Endothelial cell (in vitro differentiated cells): ENCODE measurements around the gene GRIK5. TPM values are rescaled to one million over a fixed set of nuclear protein-coding genes. Genes with fewer than 3 reads are reported as not detected.

Source experiments
- DNase-seq: peaks from one replicate; pipeline ENCODE4 v3.0.0; 2021; ENCODE audit warnings: low spot score
- H3K27ac Mint-ChIP-seq: one replicate; pipeline ENCODE4 v1.8.0; 2021; ENCODE audit warnings: mixed read lengths, inconsistent platforms; ENCODE audit not compliant: unreplicated experiment
- H3K27me3 Mint-ChIP-seq: one replicate; pipeline ENCODE4 v1.8.0; 2021; ENCODE audit warnings: mild to moderate bottlenecking, moderate library complexity, mixed read lengths, inconsistent platforms; ENCODE audit not compliant: unreplicated experiment
- H3K36me3 Mint-ChIP-seq: one replicate; pipeline ENCODE4 v1.8.0; 2021; ENCODE audit warnings: mild to moderate bottlenecking, low read depth, mixed read lengths, inconsistent platforms; ENCODE audit not compliant: unreplicated experiment
- H3K4me1 Mint-ChIP-seq: one replicate; pipeline ENCODE4 v1.8.0; 2021; ENCODE audit warnings: mild to moderate bottlenecking, mixed read lengths, inconsistent platforms; ENCODE audit not compliant: unreplicated experiment
- H3K4me3 Mint-ChIP-seq: one replicate; pipeline ENCODE4 v1.8.0; 2021; ENCODE audit warnings: mild to moderate bottlenecking, mixed read lengths, inconsistent platforms; ENCODE audit not compliant: unreplicated experiment
- H3K9me3 Mint-ChIP-seq: one replicate; pipeline ENCODE4 v1.8.0; 2021; ENCODE audit warnings: mixed read lengths, inconsistent platforms; ENCODE audit not compliant: unreplicated experiment
- CTCF ChIP-seq: fragments of 200-600 bp; sonication (generic); IDR thresholded peaks from one replicate; pipeline ENCODE4 v1.5.0; 2021; ENCODE audit warnings: antibody characterized with exemption; ENCODE audit not compliant: unreplicated experiment
- total RNA-seq: library from RNA; stranded (reverse); fragmentation: NEBNext Ultra II Directional; extraction: Animal tissue kit (Norgen Biotek cat#: 25700); gene quantifications from one replicate; pipeline ENCODE4 v1.2.1, GENCODE V29; 2021; ENCODE audit not compliant: unreplicated experiment

The GRIK5 gene
- total RNA-seq, 1 donor from 2014 or later, result 18.4 TPM

- Mint-ChIP-seq H3K27ac (peak overlapping the region; percentile 57), H3K4me3 (peak overlapping the region; percentile 72), H3K4me1 (peaks cover 26% of the 10 kb centered on the region), H3K36me3 (peaks cover 24% of the 10 kb centered on the region), H3K9me3 (peaks cover 4% of the 10 kb centered on the region), H3K27me3 (peaks cover 39% of the 10 kb centered on the region)
- TF ChIP-seq CTCF, result no peak
- peak; percentile 26 for DNase-seq
Measured at GRCh38 chr19:41999071-41999877, 70.7 kb downstream of the GRIK5 start.

- Mint-ChIP-seq H3K4me1 (peaks cover 22% of the 10 kb centered on the region), H3K27ac (no peak overlapping the region), H3K9me3 (peaks cover 4% of the 10 kb centered on the region), H3K4me3 (no peak overlapping the region), H3K36me3 (peaks cover 19% of the 10 kb centered on the region), H3K27me3 (peaks cover 42% of the 10 kb centered on the region)
- TF ChIP-seq CTCF, result peak; percentile 79
- peak; percentile 81 for DNase-seq
Measured at GRCh38 chr19:41998246-41999020, 71.6 kb downstream of the GRIK5 start.

DNA sequence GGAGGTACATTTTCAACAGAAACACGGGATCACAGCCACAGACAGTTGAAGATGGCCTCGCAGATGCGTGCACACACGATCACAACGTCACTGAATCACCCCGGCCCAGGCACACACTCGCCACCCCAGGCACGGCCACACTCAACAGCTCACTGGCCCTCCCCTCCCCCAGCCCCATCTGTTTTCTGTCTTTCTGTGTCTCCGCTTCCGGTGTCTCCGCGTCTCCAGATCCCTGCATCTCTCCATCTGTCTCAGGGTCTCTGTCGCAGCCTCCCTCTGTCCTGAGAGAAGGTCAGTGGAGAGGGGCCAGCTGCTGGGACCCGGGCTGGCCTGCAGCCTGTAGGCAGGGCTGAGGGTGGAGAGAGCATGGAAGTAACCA lies 72.2 kb downstream of the GRIK5 start:
- H3K9me3 Mint-ChIP-seq, result peaks cover 4% of the 10 kb centered on the region

GRCh38 chr19:41997121-41997850 lies 72.7 kb downstream of the GRIK5 start:
- H3K27ac Mint-ChIP-seq, result no peak overlapping the region
- peaks cover 41% of the 10 kb centered on the region for H3K27me3 Mint-ChIP-seq
- TF ChIP-seq CTCF, result no peak
- H3K4me3 Mint-ChIP-seq, result no peak overlapping the region
- peak; percentile 74 for DNase-seq
- H3K36me3 Mint-ChIP-seq, result peaks cover 19% of the 10 kb centered on the region
- H3K9me3 Mint-ChIP-seq, result peaks cover 4% of the 10 kb centered on the region
- peaks cover 22% of the 10 kb centered on the region for H3K4me1 Mint-ChIP-seq

More for the DNA sequence above, 72.2 kb downstream of the GRIK5 start:
- H3K27ac Mint-ChIP-seq, result no peak overlapping the region
- peaks cover 19% of the 10 kb centered on the region for H3K36me3 Mint-ChIP-seq
- peaks cover 22% of the 10 kb centered on the region for H3K4me1 Mint-ChIP-seq
- no peak for DNase-seq
- H3K27me3 Mint-ChIP-seq, result peaks cover 42% of the 10 kb centered on the region
- H3K4me3 Mint-ChIP-seq, result no peak overlapping the region
- TF ChIP-seq CTCF, result no peak
